H1 (cell line): ENCODE data around the gene STOML2. TPM values are rescaled to one million over a fixed set of nuclear protein-coding genes. Genes with fewer than 3 reads are reported as not detected.

ENCODE experiments used
- ATF2 ChIP-seq: IDR thresholded peaks from 2 replicates; pipeline ENCODE4 v1.6.1; 2012; ENCODE audit warnings: low read length, inconsistent platforms
- CBX5 ChIP-seq: fragments of 300-800, 300-1000 bp; sonication (generic); IDR thresholded peaks from 2 replicates; pipeline ENCODE4 v1.7.1; 2016; ENCODE audit warnings: antibody characterized with exemption, low read length, low read depth
- CHD7 ChIP-seq: fragments of 300-600 bp; sonication (generic); IDR thresholded peaks from 2 replicates; pipeline ENCODE4 v1.7.1; 2012; ENCODE audit warnings: low read length, moderate library complexity, mild to moderate bottlenecking, inconsistent platforms; ENCODE audit not compliant: insufficient replicate concordance
- KDM5A ChIP-seq: fragments of 200-600 bp; IDR thresholded peaks from 2 replicates; pipeline ENCODE4 v1.7.1; 2012; ENCODE audit warnings: mild to moderate bottlenecking, low read length, inconsistent platforms, mixed read lengths
- NRF1 ChIP-seq: IDR thresholded peaks from 2 replicates; pipeline ENCODE4 v1.6.1; 2011; ENCODE audit warnings: mild to moderate bottlenecking, low read depth, low read length, improper control_type of control experiment
- SIX5 ChIP-seq: IDR thresholded peaks from 2 replicates; pipeline ENCODE4 v1.6.1; 2011; ENCODE audit warnings: mild to moderate bottlenecking, low read depth, low read length
- TBP ChIP-seq: IDR thresholded peaks from 2 replicates; pipeline ENCODE4 v1.6.1; 2011; ENCODE audit warnings: low read depth, low read length, improper control_type of control experiment
- polyA plus RNA-seq, 7 experiments: library from polyadenylated mRNA; depleted of rRNA in 3 of 7; stranded (reverse) in 5 of 7; unstranded in 2 of 7; fragments of >200 nt in 5 of 7; fragments of 200-250 nt in 2 of 7; gene quantifications; 1 replicate in 5 of 7; 2 replicates in 1 of 7; 4 replicates in 1 of 7; pipeline versions ENCODE4 v1.2.1 to v1.2.3, GENCODE V29; 2011 to 2013; ENCODE audit warnings: missing spikeins in 2 of 7, mixed read lengths in 2 of 7
- total RNA-seq: library from RNA; stranded (reverse); fragmentation: NEBNext Ultra II Directional; extraction: Animal tissue kit (Norgen Biotek cat#: 25700); gene quantifications from 2 replicates; pipeline ENCODE4 v1.2.1, GENCODE V29; 2021

STOML2 gene
- total and polyA plus RNA-seq, 2 of the 8 experiments (the other 6 are each of a cell fraction or from before 2014, with no cell fraction given): 203 to 256 TPM

GRCh38 chr9:35091536-35091935 is 11.4 kb downstream of the STOML2 start (continued):
- TF ChIP-seq CHD7 (no peak), KDM5A (no peak), ATF2 (no peak), CBX5 (no peak), TBP (no peak), NRF1 (no peak), SIX5 (no peak)
